ENCODE data around the gene IRF8.
"Not testable (repeated sequence)": the region's sequence is repeated elsewhere in the genome, so short reads cannot be mapped to it uniquely, and the experiment has no call there.

IRF8 gene

DNA sequence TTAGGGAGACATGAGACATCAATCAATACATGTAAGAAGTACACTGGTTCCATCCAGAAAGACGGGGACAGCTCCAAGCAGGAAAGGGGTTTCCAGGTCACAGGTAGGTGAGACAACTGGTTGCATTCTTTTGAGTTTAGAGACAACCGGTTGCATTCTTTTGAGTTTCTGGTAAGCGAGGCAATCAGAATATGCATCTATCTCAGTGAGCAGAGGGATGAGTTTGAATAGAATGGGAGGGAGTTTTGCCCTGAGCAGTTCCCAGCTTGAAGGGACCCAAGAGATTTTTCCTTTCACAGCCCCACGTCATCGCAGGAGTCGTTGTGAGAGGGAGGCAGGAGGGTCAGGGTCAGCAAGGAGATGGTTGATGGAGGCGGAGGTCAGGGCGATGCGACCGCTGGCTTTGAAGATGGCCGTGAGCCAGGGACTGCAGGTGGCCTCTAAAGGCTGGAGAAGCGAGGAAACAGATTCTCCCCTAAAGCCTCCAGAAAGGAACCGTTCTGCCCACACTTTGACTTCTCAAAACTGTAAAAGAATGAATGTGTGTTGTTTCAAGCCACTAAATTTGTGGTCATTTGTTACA is 36.5 kb downstream of the IRF8 start:
- DNase-seq, result no peak
- TF ChIP-seq, protein P1, sequence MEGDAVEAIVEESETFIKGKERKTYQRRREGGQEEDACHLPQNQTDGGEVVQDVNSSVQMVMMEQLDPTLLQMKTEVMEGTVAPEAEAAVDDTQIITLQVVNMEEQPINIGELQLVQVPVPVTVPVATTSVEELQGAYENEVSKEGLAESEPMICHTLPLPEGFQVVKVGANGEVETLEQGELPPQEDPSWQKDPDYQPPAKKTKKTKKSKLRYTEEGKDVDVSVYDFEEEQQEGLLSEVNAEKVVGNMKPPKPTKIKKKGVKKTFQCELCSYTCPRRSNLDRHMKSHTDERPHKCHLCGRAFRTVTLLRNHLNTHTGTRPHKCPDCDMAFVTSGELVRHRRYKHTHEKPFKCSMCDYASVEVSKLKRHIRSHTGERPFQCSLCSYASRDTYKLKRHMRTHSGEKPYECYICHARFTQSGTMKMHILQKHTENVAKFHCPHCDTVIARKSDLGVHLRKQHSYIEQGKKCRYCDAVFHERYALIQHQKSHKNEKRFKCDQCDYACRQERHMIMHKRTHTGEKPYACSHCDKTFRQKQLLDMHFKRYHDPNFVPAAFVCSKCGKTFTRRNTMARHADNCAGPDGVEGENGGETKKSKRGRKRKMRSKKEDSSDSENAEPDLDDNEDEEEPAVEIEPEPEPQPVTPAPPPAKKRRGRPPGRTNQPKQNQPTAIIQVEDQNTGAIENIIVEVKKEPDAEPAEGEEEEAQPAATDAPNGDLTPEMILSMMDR (IDR thresholded peaks at IDR 0.05), result no peak
- peak overlapping the region; percentile 62 for H3K27ac Mint-ChIP-seq
- peaks cover 13% of the 10 kb centered on the region for H3K9me3 Mint-ChIP-seq
- H3K4me3 Mint-ChIP-seq, result no peak overlapping the region
- H3K36me3 Mint-ChIP-seq (ENCODE audit: low read depth), result no peaks in the 10 kb centered on the region
- H3K4me1 Mint-ChIP-seq, result peaks cover 51% of the 10 kb centered on the region
- peaks cover 49% of the 10 kb centered on the region for H3K27me3 Mint-ChIP-seq (ENCODE audit: low read depth, poor library complexity)

DNA sequence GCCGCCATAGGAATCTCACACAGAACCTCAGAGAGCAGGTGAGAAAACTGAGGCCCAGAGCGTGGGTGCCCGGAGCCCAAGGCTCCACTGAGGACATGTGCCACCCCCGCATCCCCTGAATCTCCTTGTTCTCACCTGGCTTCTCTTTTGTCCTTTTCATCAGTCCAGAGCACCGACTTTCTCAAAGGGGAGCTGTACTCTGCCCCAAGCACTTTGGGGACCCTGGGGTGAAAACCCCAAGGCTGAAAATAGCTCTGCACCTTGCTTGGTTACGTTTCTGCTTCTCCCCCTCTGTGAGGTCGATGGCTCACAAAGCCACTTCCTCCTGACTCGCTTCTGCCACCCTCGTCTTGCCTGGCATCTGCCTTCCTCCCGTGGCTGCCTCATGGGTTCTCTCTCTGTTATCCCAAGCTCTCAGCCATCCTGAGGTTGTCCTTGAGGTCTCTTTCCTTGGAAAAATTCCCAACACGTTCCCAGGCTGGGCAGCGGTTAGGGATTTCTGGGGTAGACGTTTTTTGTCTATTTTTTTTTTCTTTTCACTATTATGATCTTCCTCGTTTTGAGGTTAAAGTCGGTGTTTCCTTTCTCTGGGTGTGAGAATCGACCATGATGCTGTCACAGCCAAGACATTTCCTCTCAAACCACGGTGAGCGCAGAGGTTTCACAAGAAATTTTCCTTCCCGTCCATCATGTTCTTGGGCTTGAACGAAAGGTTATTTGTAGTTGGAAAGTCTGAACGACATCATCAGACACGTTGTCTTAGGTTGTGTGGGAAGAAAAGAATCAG is 37.2 kb downstream of the IRF8 start:
- Mint-ChIP-seq H3K4me1 (peaks cover 51% of the 10 kb centered on the region), H3K36me3 (ENCODE audit: low read depth) (no peaks in the 10 kb centered on the region), H3K9me3 (peaks cover 14% of the 10 kb centered on the region), H3K4me3 (no peak overlapping the region), H3K27ac (no peak overlapping the region), H3K27me3 (ENCODE audit: low read depth, poor library complexity) (peaks cover 56% of the 10 kb centered on the region)
- TF ChIP-seq, protein P1 (IDR thresholded peaks at IDR 0.05), result no peak
- DNase-seq, result no peak

DNA sequence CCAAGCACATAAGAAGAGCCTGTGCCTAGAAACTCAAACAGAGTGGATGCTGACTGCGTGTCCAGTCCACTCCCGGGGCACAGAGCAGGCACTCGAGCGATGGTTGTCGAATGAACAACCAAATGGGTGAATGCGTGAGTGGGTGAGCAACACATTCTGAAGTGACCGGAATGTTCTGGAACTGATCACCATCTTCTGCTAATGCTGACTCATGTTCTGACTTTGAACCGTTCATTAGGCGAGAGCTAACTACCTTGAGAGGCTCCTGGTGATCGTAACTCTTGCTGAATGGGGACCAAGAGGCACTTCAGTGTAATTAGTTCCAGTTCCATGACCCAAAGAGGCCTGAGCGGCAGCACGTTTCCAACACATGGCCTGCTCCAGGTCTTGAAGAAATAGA is 37.9 kb downstream of the IRF8 start:
- Mint-ChIP-seq H3K9me3 (peaks cover 14% of the 10 kb centered on the region), H3K4me1 (peaks cover 51% of the 10 kb centered on the region), H3K27me3 (ENCODE audit: low read depth, poor library complexity) (peaks cover 59% of the 10 kb centered on the region), H3K27ac (no peak overlapping the region), H3K4me3 (no peak overlapping the region), H3K36me3 (ENCODE audit: low read depth) (no peaks in the 10 kb centered on the region)
- DNase-seq, result no peak
- TF ChIP-seq, protein P1 (IDR thresholded peaks at IDR 0.05), result no peak

DNA sequence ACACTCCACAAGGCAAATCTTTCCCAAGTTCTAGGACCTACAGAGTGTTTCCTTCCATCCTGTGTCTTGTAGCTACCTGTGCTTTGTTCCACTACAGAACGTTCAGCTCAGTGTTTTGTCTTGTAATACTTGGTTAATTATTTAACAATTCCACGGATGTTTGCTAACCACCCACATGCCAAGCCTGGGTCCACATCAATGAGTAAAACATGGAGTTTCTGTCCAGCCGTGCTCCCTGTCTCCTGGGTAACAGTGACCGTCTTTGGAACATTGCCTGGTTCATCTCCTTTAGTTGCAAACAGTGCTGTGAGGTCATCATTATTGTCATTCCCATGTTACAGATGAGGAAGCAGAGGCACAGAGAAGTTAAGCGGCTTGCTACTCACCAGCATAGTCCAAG is 41.3 kb downstream of the IRF8 start:
- Mint-ChIP-seq H3K4me1 (peaks cover 22% of the 10 kb centered on the region), H3K4me3 (no peak overlapping the region), H3K27ac (no peak overlapping the region), H3K27me3 (ENCODE audit: low read depth, poor library complexity) (peaks cover 58% of the 10 kb centered on the region), H3K9me3 (peaks cover 14% of the 10 kb centered on the region), H3K36me3 (ENCODE audit: low read depth) (no peaks in the 10 kb centered on the region)
- DNase-seq, result no peak
- TF ChIP-seq, protein P1 (IDR thresholded peaks at IDR 0.05), result no peak

DNA sequence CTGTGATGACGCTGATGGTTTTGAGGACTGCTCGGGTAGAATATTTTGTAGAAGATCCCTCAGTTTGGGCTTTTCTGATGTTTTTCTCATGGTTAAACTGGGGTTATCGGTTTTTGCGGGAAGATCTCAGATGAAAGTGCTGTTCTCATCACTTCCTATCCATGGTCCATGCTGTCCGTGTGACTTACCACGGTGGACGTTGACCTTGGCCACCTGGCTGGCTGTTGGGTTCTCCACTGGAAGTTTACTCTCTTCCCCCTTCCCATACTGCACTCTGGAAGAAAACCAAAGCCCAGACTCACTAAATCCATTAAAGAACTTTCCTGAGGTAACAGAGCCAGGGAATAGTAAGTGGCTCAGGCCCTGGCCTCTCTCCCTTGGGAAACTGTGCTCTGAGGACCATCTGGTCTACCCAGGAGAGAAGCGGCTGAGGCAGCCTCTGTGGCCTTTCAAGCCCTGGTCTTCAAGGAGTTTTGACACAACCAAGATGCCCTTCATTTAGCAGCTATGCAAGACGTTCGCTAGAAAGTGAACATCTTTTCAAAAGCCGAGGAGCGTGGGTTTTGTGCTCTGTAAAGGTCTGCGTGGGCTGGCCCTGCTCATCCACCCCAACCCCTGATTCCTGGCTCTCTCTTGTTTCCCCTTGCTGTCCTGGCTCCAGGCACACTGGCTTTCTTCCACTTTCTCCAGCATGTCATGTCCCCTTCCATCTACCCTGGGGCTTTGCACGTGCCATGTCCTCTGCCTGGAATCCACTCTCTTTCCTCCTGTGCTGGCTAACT is 43.1 kb downstream of the IRF8 start:
- peaks cover 63% of the 10 kb centered on the region for H3K27me3 Mint-ChIP-seq (ENCODE audit: low read depth, poor library complexity)

DNA sequence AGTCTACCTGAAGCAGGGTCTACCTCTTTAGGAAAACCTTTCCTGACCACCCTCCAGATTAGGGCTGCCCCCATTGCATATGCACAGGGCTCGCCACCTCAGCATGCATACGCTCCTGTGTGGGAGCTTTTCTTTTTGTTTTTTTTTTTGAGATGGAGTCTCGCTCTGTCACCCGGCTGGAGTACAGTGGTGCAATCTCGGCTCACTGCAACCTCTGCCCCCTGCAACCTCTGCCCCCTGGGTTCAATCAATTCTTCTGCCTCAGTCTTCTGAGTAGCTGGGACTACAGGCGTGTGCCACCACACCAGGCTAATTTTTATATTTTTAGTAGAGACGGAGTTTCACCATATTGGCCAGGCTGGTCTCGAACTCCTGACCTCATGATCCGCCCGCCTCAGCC is 43.7 kb downstream of the IRF8 start:
- not testable (repeated sequence) for H3K27ac Mint-ChIP-seq; DNase-seq; H3K4me1 Mint-ChIP-seq; H3K4me3 Mint-ChIP-seq; H3K36me3 Mint-ChIP-seq (ENCODE audit: low read depth)
- peaks cover 70% of the 10 kb centered on the region for H3K27me3 Mint-ChIP-seq (ENCODE audit: low read depth, poor library complexity)
- H3K9me3 Mint-ChIP-seq, result peaks cover 14% of the 10 kb centered on the region

More for the DNA sequence above, 43.1 kb downstream of the IRF8 start:
- DNase-seq, result no peak
- Mint-ChIP-seq H3K36me3 (ENCODE audit: low read depth) (no peaks in the 10 kb centered on the region), H3K27ac (no peak overlapping the region), H3K9me3 (peaks cover 14% of the 10 kb centered on the region), H3K4me3 (no peak overlapping the region), H3K4me1 (peaks cover 9% of the 10 kb centered on the region)
- TF ChIP-seq, protein P1 (IDR thresholded peaks at IDR 0.05), result no peak

All from nephron progenitor cell (in vitro differentiated cells).